ENCODE measurements around the gene SHBG.

DNA sequence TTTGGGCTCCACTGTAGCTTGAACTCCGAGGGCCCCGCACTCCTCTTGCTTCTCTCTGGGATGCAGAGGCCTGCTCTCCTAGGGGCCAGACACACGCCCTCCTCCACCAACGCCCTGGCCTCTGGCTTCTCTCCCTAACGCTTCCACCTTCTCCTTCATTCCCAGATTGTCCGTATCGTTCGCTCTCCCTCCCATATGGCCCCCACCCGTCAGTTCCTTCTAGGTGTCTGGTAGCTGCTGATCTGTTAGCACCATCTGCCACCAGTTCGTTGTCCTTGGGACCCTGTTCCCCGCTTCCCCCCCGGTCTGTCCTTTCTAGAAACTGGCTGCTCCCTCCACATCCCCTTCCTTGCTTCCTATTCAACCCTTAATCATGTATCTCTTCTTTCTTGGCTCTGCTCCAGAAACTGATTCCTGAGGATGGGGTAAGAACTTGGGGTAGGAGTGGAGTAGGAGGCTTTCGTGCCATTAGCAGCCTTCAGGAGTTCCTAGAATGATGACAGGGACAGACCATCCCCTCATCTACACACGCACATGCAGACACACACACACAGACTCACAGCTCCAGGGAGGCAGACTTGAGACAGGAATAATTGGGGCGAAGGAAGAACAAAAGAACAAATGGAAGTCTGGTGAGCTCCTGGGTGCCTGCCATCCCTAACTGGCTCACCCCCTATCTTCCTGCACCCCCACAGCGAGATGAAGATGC is 25.1 kb downstream of the SHBG start:
- TF ChIP-seq ELF1 (IDR thresholded peaks at IDR 0.05; ENCODE audit: borderline replicate concordance, low read depth) (no peak), TCF7L2 (IDR thresholded peaks at IDR 0.05; ENCODE audit: borderline replicate concordance, extremely low read depth, insufficient read depth, insufficient read length) (no peak), POLR2A (IDR thresholded peaks at IDR 0.05; ENCODE audit: borderline replicate concordance, extremely low read depth, insufficient read depth, insufficient read length) (no peak), EZH2phosphoT487 (IDR thresholded peaks at IDR 0.05; ENCODE audit: borderline replicate concordance) (no peak), POLR2AphosphoS5 (IDR thresholded peaks at IDR 0.05; ENCODE audit: low read depth, low read length) (no peak), EZH2 (IDR thresholded peaks at IDR 0.05) (no peak), JUND (IDR thresholded peaks at IDR 0.05) (no peak), YY1 (IDR thresholded peaks at IDR 0.05; ENCODE audit: extremely low read depth, insufficient replicate concordance, low read depth, low read length) (no peak), ZFX (IDR thresholded peaks at IDR 0.05) (no peak), ZNF274 (IDR thresholded peaks at IDR 0.05; ENCODE audit: low read depth, low read length) (no peak)
- TF ChIP-seq, protein P1, sequence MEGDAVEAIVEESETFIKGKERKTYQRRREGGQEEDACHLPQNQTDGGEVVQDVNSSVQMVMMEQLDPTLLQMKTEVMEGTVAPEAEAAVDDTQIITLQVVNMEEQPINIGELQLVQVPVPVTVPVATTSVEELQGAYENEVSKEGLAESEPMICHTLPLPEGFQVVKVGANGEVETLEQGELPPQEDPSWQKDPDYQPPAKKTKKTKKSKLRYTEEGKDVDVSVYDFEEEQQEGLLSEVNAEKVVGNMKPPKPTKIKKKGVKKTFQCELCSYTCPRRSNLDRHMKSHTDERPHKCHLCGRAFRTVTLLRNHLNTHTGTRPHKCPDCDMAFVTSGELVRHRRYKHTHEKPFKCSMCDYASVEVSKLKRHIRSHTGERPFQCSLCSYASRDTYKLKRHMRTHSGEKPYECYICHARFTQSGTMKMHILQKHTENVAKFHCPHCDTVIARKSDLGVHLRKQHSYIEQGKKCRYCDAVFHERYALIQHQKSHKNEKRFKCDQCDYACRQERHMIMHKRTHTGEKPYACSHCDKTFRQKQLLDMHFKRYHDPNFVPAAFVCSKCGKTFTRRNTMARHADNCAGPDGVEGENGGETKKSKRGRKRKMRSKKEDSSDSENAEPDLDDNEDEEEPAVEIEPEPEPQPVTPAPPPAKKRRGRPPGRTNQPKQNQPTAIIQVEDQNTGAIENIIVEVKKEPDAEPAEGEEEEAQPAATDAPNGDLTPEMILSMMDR (IDR thresholded peaks at IDR 0.05 in 2 of 3, conservative IDR thresholded peaks at IDR 0.05 in 1 of 3; ENCODE audit: borderline replicate concordance in 1 of 3, insufficient read depth in 1 of 3, low read depth in 2 of 3, low read length in 2 of 3): no peak
- TF ChIP-seq, protein P2, sequence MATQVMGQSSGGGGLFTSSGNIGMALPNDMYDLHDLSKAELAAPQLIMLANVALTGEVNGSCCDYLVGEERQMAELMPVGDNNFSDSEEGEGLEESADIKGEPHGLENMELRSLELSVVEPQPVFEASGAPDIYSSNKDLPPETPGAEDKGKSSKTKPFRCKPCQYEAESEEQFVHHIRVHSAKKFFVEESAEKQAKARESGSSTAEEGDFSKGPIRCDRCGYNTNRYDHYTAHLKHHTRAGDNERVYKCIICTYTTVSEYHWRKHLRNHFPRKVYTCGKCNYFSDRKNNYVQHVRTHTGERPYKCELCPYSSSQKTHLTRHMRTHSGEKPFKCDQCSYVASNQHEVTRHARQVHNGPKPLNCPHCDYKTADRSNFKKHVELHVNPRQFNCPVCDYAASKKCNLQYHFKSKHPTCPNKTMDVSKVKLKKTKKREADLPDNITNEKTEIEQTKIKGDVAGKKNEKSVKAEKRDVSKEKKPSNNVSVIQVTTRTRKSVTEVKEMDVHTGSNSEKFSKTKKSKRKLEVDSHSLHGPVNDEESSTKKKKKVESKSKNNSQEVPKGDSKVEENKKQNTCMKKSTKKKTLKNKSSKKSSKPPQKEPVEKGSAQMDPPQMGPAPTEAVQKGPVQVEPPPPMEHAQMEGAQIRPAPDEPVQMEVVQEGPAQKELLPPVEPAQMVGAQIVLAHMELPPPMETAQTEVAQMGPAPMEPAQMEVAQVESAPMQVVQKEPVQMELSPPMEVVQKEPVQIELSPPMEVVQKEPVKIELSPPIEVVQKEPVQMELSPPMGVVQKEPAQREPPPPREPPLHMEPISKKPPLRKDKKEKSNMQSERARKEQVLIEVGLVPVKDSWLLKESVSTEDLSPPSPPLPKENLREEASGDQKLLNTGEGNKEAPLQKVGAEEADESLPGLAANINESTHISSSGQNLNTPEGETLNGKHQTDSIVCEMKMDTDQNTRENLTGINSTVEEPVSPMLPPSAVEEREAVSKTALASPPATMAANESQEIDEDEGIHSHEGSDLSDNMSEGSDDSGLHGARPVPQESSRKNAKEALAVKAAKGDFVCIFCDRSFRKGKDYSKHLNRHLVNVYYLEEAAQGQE (IDR thresholded peaks at IDR 0.05; ENCODE audit: low read depth): no peak
- TF ChIP-seq, protein P3, sequence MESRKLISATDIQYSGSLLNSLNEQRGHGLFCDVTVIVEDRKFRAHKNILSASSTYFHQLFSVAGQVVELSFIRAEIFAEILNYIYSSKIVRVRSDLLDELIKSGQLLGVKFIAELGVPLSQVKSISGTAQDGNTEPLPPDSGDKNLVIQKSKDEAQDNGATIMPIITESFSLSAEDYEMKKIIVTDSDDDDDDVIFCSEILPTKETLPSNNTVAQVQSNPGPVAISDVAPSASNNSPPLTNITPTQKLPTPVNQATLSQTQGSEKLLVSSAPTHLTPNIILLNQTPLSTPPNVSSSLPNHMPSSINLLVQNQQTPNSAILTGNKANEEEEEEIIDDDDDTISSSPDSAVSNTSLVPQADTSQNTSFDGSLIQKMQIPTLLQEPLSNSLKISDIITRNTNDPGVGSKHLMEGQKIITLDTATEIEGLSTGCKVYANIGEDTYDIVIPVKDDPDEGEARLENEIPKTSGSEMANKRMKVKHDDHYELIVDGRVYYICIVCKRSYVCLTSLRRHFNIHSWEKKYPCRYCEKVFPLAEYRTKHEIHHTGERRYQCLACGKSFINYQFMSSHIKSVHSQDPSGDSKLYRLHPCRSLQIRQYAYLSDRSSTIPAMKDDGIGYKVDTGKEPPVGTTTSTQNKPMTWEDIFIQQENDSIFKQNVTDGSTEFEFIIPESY (IDR thresholded peaks at IDR 0.05; ENCODE audit: extremely low read depth, insufficient replicate concordance, low read length): no peak
